ENCODE results near the gene ANKRD53.

- TF ChIP-seq CTCF (IDR thresholded peaks at IDR 0.05) = no peak
- TF ChIP-seq EZH2 (IDR thresholded peaks at IDR 0.05; ENCODE audit: borderline replicate concordance, insufficient read depth, low read depth, low read length, poor library complexity, severe bottlenecking) = no peak
Observed at GRCh38 chr2:70991142-70991541, 12.7 kb downstream of the ANKRD53 start.
